HEK293 (cell line): ENCODE data around the gene SOCS7.

Experiments
- CTCF ChIA-PET: fragments of 350-600 bp; formaldehyde crosslinking; extraction: SDS; loops from one replicate; lab custom pipeline; 2021; ENCODE audit warnings: antibody characterized with exemption; lab: Yijun Ruan, JAX
- POLR2A ChIA-PET: fragments of 300-600 bp; formaldehyde crosslinking; extraction: SDS; loops from one replicate; lab custom pipeline; 2020; ENCODE audit warnings: antibody characterized with exemption, inconsistent platforms; lab: Yijun Ruan, JAX
- H3K27ac ChIP-seq: fragments of 200-500 bp; sonication (Bioruptor generic); 2 replicates; pipeline ENCODE4 v1.5.1; 2014; ENCODE audit warnings: low read depth, low read length, control low read depth, inconsistent platforms; ENCODE audit errors: extremely low read depth
- H3K36me3 ChIP-seq, 2 experiments: fragments of 200-500 bp in 1 of 2; sonication (Bioruptor generic) in 1 of 2; 1 replicate in 1 of 2; 2 replicates in 1 of 2; pipeline ENCODE4 v1.5.1; 2014 to 2017; ENCODE audit warnings: inconsistent platforms in 2 of 2, low read length in 2 of 2; ENCODE audit not compliant: control insufficient read depth in 2 of 2, insufficient read depth in 1 of 2
- H3K4me1 ChIP-seq: fragments of 200-500 bp; sonication (Bioruptor generic); 2 replicates; pipeline ENCODE4 v1.5.1; 2014; ENCODE audit warnings: mild to moderate bottlenecking, low read length, inconsistent platforms; ENCODE audit not compliant: control insufficient read depth, insufficient read depth
- H3K4me3 ChIP-seq: 2 replicates; pipeline ENCODE4 v1.5.1; 2011; ENCODE audit warnings: low read depth, mild to moderate bottlenecking, control low read depth, low read length, moderate library complexity
- H3K9me3 ChIP-seq: fragments of 200-500 bp; sonication (Bioruptor generic); 2 replicates; pipeline ENCODE4 v1.5.1; 2014; ENCODE audit warnings: low read depth, low read length, inconsistent platforms; ENCODE audit not compliant: control insufficient read depth, insufficient read depth
- EGR2 ChIP-seq: fragments of 450-650 bp; formaldehyde crosslinking; IDR thresholded peaks from 2 replicates; pipeline ENCODE4 v1.5.1; 2016; ENCODE audit warnings: low read depth, missing biosample characterization, missing genetic modification characterization
- KLF16 ChIP-seq: fragments of 450-650 bp; formaldehyde crosslinking; IDR thresholded peaks from 2 replicates; pipeline ENCODE4 v1.5.1; 2017; ENCODE audit warnings: missing biosample characterization, missing genetic modification characterization
- KLF9 ChIP-seq: fragments of 450-650 bp; formaldehyde crosslinking; IDR thresholded peaks from 2 replicates; pipeline ENCODE4 v1.5.1; 2016; ENCODE audit warnings: missing biosample characterization, missing genetic modification characterization, low read depth
- SCRT2 ChIP-seq: fragments of 450-650 bp; formaldehyde crosslinking; IDR thresholded peaks from 2 replicates; pipeline ENCODE4 v1.5.1; 2016; ENCODE audit warnings: missing biosample characterization, missing genetic modification characterization
- ZBTB26 ChIP-seq: fragments of 450-650 bp; formaldehyde crosslinking; optimal IDR thresholded peaks from 2 replicates; pipeline ENCODE3; 2016; ENCODE audit warnings: missing biosample characterization, mild to moderate bottlenecking, missing genetic modification characterization
- ZFP3 ChIP-seq: fragments of 450-650 bp; formaldehyde crosslinking; IDR thresholded peaks from 2 replicates; pipeline ENCODE4 v1.5.1; 2016; ENCODE audit warnings: low read depth, missing biosample characterization, missing genetic modification characterization
- ZNF114 ChIP-seq: fragments of 450-650 bp; formaldehyde crosslinking; IDR thresholded peaks from 2 replicates; pipeline ENCODE4 v1.5.0; 2017; ENCODE audit warnings: missing biosample characterization, missing genetic modification characterization
- ZNF174 ChIP-seq: fragments of 450-650 bp; formaldehyde crosslinking; IDR thresholded peaks from 2 replicates; pipeline ENCODE4 v1.5.0; 2017; ENCODE audit warnings: missing biosample characterization, mild to moderate bottlenecking, missing genetic modification characterization
- ZNF175 ChIP-seq: fragments of 450-650 bp; formaldehyde crosslinking; IDR thresholded peaks from 2 replicates; pipeline ENCODE4 v1.5.1; 2016; ENCODE audit warnings: missing biosample characterization, missing genetic modification characterization
- ZNF23 ChIP-seq: fragments of 450-650 bp; formaldehyde crosslinking; IDR thresholded peaks from 2 replicates; pipeline ENCODE4 v1.5.1; 2016; ENCODE audit warnings: missing biosample characterization, missing genetic modification characterization, borderline replicate concordance
- ZNF280D ChIP-seq: fragments of 450-650 bp; formaldehyde crosslinking; IDR thresholded peaks from 2 replicates; pipeline ENCODE4 v1.5.1; 2016; ENCODE audit warnings: missing biosample characterization, missing genetic modification characterization
- ZNF335 ChIP-seq: fragments of 450-650 bp; formaldehyde crosslinking; conservative IDR thresholded peaks from 2 replicates; pipeline ENCODE4 v1.5.1; 2016; ENCODE audit warnings: missing biosample characterization, missing genetic modification characterization
- ZNF37A ChIP-seq: fragments of 450-650 bp; IDR thresholded peaks from 2 replicates; pipeline ENCODE4 v1.5.1; 2018; ENCODE audit warnings: missing biosample characterization, missing genetic modification characterization
- ZNF404 ChIP-seq: fragments of 450-650 bp; formaldehyde crosslinking; IDR thresholded peaks from 2 replicates; pipeline ENCODE4 v1.5.1; 2017; ENCODE audit warnings: missing biosample characterization, missing genetic modification characterization
- ZNF426 ChIP-seq: fragments of 450-650 bp; formaldehyde crosslinking; IDR thresholded peaks from 2 replicates; pipeline ENCODE4 v1.5.1; 2017; ENCODE audit warnings: missing biosample characterization, missing genetic modification characterization, mild to moderate bottlenecking, inconsistent platforms, moderate library complexity
- ZNF433 ChIP-seq: fragments of 450-650 bp; formaldehyde crosslinking; IDR thresholded peaks from 2 replicates; pipeline ENCODE4 v1.5.1; 2016; ENCODE audit warnings: missing biosample characterization, missing genetic modification characterization, low read depth
- ZNF521 ChIP-seq: fragments of 450-650 bp; formaldehyde crosslinking; IDR thresholded peaks from 2 replicates; pipeline ENCODE4 v1.5.1; 2017; ENCODE audit warnings: missing biosample characterization, mild to moderate bottlenecking, missing genetic modification characterization
- ZNF600 ChIP-seq: fragments of 450-650 bp; formaldehyde crosslinking; IDR thresholded peaks from 2 replicates; pipeline ENCODE4 v1.5.1; 2016; ENCODE audit warnings: missing biosample characterization, missing genetic modification characterization
- ZNF747 ChIP-seq: fragments of 450-650 bp; formaldehyde crosslinking; IDR thresholded peaks from 2 replicates; pipeline ENCODE4 v1.5.1; 2016; ENCODE audit warnings: missing biosample characterization, missing genetic modification characterization
- ZSCAN5A ChIP-seq: fragments of 450-650 bp; formaldehyde crosslinking; IDR thresholded peaks from 2 replicates; pipeline ENCODE4 v1.5.1; 2016; ENCODE audit warnings: missing biosample characterization, missing genetic modification characterization
- TF ChIP-seq, protein P1 (sequence below): fragments of 450-650 bp; formaldehyde crosslinking; IDR thresholded peaks from 2 replicates; pipeline ENCODE4 v1.5.0; 2017; ENCODE audit warnings: missing biosample characterization, missing genetic modification characterization, borderline replicate concordance
- TF ChIP-seq, protein P2 (sequence below): fragments of 450-650 bp; formaldehyde crosslinking; IDR thresholded peaks from 2 replicates; pipeline ENCODE4 v1.5.1; 2016; ENCODE audit warnings: missing biosample characterization, missing genetic modification characterization

The SOCS7 gene

DNA sequence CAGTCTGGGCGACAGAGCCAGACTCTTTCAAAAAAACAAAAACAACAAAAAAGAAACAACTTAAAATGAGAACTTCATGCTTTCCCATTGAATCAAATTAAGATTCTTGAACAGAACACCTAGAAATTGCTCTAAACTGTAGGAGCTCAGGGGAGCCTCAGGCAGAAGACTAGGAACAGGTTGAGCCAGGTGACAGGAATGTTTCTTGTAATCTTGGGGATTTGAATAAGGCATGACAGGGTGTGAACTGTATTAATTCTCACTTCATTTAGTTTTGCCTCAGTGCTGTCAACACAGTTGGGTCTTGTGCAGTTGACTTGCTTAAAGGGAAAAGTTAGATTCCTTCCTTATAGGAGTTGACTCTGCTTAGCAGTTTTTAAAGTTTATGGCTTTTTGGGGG lies 27.8 kb downstream of the SOCS7 start:
- H3K27ac ChIP-seq = no peak overlapping the region
- ChIA-PET POLR2A (no interaction called here), CTCF (interaction anchor here (0.6 to 1.3 kb wide), 5 partner anchors 16 to 356 kb away, joined by 3 to 7 read pairs (median 4); no protein-coding TSS in a partner anchor)
- H3K4me1 ChIP-seq = no peaks in the 10 kb centered on the region
- no peaks in the 10 kb centered on the region for H3K9me3 ChIP-seq
- no peak overlapping the region for H3K4me3 ChIP-seq
- peaks cover 69 to 81% of the 10 kb centered on the region in 2 experiments for H3K36me3 ChIP-seq
- TF ChIP-seq ZNF600 (tag by site-specific recombination) = no peak

GRCh38 chr17:38395090-38395489 lies 43.4 kb downstream of the SOCS7 start:
- CTCF ChIA-PET = interaction anchor here (0.6 to 1.4 kb wide), 3 partner anchors 20 to 73 kb away, joined by 3 to 7 read pairs (median 3); no protein-coding TSS in a partner anchor
- Histone ChIP-seq H3K4me1 (no peaks in the 10 kb centered on the region), H3K4me3 (no peak overlapping the region), H3K36me3 (peaks cover 33 to 71% of the 10 kb centered on the region in 2 experiments), H3K9me3 (no peaks in the 10 kb centered on the region), H3K27ac (no peak overlapping the region)
- POLR2A ChIA-PET = no interaction called here
- TF ChIP-seq, protein P1, sequence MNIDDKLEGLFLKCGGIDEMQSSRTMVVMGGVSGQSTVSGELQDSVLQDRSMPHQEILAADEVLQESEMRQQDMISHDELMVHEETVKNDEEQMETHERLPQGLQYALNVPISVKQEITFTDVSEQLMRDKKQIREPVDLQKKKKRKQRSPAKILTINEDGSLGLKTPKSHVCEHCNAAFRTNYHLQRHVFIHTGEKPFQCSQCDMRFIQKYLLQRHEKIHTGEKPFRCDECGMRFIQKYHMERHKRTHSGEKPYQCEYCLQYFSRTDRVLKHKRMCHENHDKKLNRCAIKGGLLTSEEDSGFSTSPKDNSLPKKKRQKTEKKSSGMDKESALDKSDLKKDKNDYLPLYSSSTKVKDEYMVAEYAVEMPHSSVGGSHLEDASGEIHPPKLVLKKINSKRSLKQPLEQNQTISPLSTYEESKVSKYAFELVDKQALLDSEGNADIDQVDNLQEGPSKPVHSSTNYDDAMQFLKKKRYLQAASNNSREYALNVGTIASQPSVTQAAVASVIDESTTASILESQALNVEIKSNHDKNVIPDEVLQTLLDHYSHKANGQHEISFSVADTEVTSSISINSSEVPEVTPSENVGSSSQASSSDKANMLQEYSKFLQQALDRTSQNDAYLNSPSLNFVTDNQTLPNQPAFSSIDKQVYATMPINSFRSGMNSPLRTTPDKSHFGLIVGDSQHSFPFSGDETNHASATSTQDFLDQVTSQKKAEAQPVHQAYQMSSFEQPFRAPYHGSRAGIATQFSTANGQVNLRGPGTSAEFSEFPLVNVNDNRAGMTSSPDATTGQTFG (tag by site-specific recombination) = no peak
- TF ChIP-seq KLF16 (tag by site-specific recombination) = no peak
- TF ChIP-seq ZNF335 (tag by site-specific recombination) = no peak
- no peak for TF ChIP-seq ZNF175
- TF ChIP-seq ZFP3 (tag by site-specific recombination) = no peak
- TF ChIP-seq ZNF433 (tag by site-specific recombination) = no peak
- TF ChIP-seq KLF9 (tag by site-specific recombination) = no peak
- TF ChIP-seq ZNF23 (tag by site-specific recombination) = no peak
- no peak for TF ChIP-seq ZNF114
- TF ChIP-seq, protein P2, sequence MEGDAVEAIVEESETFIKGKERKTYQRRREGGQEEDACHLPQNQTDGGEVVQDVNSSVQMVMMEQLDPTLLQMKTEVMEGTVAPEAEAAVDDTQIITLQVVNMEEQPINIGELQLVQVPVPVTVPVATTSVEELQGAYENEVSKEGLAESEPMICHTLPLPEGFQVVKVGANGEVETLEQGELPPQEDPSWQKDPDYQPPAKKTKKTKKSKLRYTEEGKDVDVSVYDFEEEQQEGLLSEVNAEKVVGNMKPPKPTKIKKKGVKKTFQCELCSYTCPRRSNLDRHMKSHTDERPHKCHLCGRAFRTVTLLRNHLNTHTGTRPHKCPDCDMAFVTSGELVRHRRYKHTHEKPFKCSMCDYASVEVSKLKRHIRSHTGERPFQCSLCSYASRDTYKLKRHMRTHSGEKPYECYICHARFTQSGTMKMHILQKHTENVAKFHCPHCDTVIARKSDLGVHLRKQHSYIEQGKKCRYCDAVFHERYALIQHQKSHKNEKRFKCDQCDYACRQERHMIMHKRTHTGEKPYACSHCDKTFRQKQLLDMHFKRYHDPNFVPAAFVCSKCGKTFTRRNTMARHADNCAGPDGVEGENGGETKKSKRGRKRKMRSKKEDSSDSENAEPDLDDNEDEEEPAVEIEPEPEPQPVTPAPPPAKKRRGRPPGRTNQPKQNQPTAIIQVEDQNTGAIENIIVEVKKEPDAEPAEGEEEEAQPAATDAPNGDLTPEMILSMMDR = no peak
- no peak for TF ChIP-seq ZNF426 (tag by site-specific recombination)
- no peak for TF ChIP-seq ZNF404 (tag by site-specific recombination)
- TF ChIP-seq ZSCAN5A (tag by site-specific recombination) = no peak
- TF ChIP-seq, all 188 proteins: peak for 0

DNA sequence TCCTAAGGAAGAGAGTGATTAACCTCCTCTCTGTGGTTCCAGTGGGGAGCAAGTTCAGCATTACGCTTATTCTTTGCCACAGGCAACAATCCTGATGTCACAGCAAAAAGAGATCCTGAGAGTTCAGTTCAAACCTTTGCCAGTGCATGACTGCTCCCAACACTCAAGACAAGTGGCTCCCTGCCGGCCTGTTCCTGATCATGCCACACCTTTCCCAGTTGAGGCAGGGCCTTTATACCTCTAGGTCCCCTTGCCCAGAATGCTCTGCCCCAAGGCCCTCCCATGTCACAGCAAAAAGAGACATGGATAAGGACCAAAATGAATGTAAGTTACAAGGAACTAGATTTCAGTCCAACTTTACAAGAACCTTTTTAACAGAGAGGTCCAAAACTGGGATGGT lies 45.6 kb downstream of the SOCS7 start:
- CTCF ChIA-PET = interaction anchor here (0.6 to 1.1 kb wide), 3 partner anchors 47 to 541 kb away, joined by 3 read pairs; no protein-coding TSS in a partner anchor
- no peak overlapping the region for H3K4me3 ChIP-seq
- POLR2A ChIA-PET = no interaction called here
- H3K27ac ChIP-seq = no peak overlapping the region
- no peaks in the 10 kb centered on the region for H3K9me3 ChIP-seq
- no peaks in the 10 kb centered on the region for H3K4me1 ChIP-seq
- peaks cover 33 to 92% of the 10 kb centered on the region in 2 experiments for H3K36me3 ChIP-seq
- no peak for TF ChIP-seq ZBTB26
- TF ChIP-seq EGR2 (tag by site-specific recombination) = no peak
- TF ChIP-seq ZNF37A (tag by site-specific recombination) = no peak
- no peak for TF ChIP-seq ZNF174
- no peak for TF ChIP-seq ZNF747 (tag by site-specific recombination)
- no peak for TF ChIP-seq ZNF404 (tag by site-specific recombination)
- TF ChIP-seq ZNF335 (tag by site-specific recombination) = no peak
- TF ChIP-seq SCRT2 (tag by site-specific recombination) = no peak
- TF ChIP-seq ZNF280D = no peak
- TF ChIP-seq ZNF114 = no peak
- no peak for TF ChIP-seq ZNF521
